ENCODE measurements around the gene LECT2. TPM values are rescaled to one million over a fixed set of nuclear protein-coding genes. Genes with fewer than 3 reads are reported as not detected.

The LECT2 gene
- total RNA-seq, 1 donor from 2014 or later: not detected

DNA sequence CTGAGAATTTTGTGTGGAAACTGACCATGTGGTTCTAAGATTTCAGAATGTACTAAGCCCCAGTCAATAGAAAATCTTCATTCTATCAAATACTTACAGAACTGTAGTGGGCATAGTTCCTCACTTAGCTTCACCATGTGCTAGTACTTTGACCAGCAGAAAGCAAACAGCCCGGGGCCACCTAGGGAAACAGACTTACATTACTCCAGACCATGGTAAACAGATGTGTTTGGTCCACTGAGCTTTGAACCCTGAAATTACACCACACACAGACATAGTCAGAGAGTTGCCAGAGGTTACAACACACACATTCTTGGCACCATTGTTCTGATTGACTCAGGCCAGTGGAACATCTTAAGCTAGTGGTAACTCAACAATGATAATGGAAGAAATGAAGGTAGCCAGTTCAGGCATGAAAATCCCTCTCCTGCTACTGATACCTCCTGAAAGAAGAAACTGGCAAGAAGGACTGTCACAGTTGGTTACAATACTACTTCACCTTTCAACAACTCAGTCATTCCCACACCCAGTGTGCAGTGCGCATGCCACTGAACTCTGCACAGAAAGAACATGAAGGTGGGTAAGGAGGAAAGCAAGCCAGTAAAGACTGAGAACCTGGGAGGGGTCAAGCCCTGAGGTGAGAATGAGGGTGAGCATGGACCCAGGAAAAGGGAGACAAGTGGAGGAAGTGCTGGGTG lies 18.7 kb upstream of the LECT2 start:
- no peak overlapping the region for H3K27ac Mint-ChIP-seq
- no peak overlapping the region for H3K4me3 Mint-ChIP-seq
- no peak for DNase-seq
- intact Hi-C loops (cut with micrococcal nuclease): no loop called here
- no peaks in the 10 kb centered on the region for H3K9me3 Mint-ChIP-seq
- no peaks in the 10 kb centered on the region for H3K4me1 Mint-ChIP-seq
- H3K36me3 Mint-ChIP-seq (ENCODE audit: low read depth): no peaks in the 10 kb centered on the region
- peaks cover 42% of the 10 kb centered on the region for H3K27me3 Mint-ChIP-seq

DNA sequence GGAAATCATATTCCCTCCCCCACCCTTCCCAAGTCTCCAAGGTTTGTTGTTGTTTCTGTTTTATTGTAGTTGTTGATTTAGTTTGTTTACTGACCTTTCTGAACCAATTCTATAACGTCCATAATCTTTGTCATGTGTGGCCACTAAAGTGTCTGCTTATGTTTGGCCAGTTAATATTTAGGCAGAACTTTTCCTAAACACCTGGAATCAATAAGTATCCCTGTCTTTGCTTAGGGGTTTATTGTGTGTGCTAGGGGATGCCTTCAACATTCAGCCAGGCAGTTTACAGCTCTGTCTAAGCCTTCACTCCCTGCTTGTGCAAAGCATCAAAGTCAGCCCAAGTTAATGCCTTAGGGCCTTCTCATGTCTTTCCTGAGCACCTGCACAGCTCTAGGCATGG lies 16.9 kb upstream of the LECT2 start:
- intact Hi-C loops (cut with micrococcal nuclease): no loop called here
- Mint-ChIP-seq H3K27ac (no peak overlapping the region), H3K4me3 (no peak overlapping the region), H3K27me3 (peaks cover 35% of the 10 kb centered on the region), H3K4me1 (no peaks in the 10 kb centered on the region), H3K9me3 (no peaks in the 10 kb centered on the region), H3K36me3 (ENCODE audit: low read depth) (no peaks in the 10 kb centered on the region)
- no peak for DNase-seq

DNA sequence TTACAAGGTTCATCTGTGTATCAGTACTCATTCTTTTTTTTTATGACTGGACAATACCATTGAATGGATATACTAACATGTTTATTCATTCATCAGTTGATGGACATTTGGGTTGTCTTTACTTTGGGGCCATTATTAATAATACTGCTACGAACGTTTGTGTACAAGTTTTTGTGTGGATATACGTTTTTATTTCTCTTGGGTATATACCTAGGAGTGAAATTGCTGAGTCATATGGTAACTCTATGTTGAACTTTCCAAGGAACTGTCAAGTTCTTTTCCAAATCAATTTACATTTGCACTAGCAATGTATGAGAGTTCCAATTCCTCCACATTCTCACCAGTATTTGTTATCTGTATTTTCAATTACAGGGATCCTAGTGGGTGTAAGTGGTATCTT lies 12.0 kb upstream of the LECT2 start:
- Mint-ChIP-seq H3K36me3 (ENCODE audit: low read depth) (no peaks in the 10 kb centered on the region), H3K4me1 (no peaks in the 10 kb centered on the region), H3K4me3 (no peak overlapping the region), H3K27ac (no peak overlapping the region), H3K27me3 (peaks cover 12% of the 10 kb centered on the region), H3K9me3 (no peaks in the 10 kb centered on the region)
- intact Hi-C loops (cut with micrococcal nuclease): no loop called here
- no peak for DNase-seq

DNA sequence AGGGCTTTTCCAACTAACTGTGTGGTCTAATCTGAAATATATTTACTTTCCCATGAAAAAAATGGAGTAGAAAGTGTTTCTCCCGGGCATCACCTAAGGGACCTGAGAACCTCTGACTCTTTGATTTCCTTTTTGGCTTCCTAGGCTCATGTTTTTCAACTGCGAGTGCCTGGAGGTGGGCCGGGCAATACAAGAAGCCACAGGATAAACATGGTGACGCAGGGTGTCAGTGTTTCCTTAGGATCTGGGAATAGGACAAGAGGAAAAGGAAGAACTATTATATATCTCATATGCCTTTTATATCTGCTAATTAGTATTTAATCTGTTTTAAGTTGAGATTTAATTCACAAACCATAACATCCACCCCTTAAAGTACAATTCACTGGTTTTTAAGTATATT lies 11.4 kb upstream of the LECT2 start:
- no peak overlapping the region for H3K4me3 Mint-ChIP-seq
- intact Hi-C loops (cut with micrococcal nuclease): no loop called here
- H3K9me3 Mint-ChIP-seq: no peaks in the 10 kb centered on the region
- H3K27me3 Mint-ChIP-seq: peaks cover 10% of the 10 kb centered on the region
- H3K36me3 Mint-ChIP-seq (ENCODE audit: low read depth): no peaks in the 10 kb centered on the region
- DNase-seq: no peak
- no peak overlapping the region for H3K27ac Mint-ChIP-seq
- H3K4me1 Mint-ChIP-seq: no peaks in the 10 kb centered on the region

DNA sequence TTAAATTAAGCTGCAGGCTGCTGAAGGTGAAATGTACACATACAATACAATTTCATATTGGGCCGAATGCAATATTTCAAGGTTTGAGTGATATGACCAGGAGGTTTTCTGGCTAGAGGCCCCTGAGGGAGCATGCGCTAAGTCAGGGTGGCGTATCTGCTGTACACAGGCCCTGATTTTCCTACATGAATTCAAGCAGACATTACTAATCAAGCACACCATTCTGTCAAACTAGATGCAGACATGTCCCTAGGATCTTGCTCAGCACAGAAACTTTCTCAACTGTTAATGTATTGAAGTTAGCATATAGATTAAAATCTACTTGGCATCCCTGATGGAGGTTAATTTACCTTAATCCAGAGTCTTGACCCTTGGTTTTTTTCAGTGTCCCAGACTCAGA lies 10.7 kb upstream of the LECT2 start:
- Mint-ChIP-seq H3K4me1 (no peaks in the 10 kb centered on the region), H3K4me3 (no peak overlapping the region)
- intact Hi-C loops (cut with micrococcal nuclease): no loop called here

DNA sequence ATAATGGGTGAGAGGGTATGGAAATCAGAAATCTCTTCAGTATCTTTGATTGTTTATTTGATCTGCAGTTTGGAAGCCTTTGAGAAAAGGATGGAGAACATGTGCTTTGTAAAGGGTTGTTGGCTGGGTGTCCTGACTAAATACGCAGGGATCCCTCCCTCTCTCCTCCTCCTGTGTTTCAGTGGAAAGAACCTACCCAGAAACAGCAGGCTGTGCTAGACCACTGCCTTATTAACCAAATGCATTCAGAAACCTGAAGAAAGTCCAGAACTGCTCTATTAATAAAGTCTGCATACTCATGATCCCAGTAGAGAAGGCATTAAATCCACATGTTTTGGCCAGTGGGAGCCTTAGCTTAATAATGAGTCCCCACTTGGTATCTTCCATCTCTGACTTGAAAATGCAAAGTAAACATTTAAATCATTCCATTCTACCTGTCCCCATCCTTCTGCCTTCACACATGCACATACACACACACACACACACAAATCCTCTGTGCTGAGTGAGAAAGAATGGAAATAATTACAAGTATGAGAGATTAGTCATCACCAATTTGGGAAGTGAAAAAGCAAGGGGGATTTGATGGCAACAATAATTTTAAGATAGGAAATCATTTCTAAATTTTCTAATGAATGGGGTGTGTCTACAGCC lies 10.0 kb upstream of the LECT2 start:
- DNase-seq: no peak
- Mint-ChIP-seq H3K9me3 (no peaks in the 10 kb centered on the region), H3K27me3 (peaks cover 5% of the 10 kb centered on the region), H3K36me3 (ENCODE audit: low read depth) (no peaks in the 10 kb centered on the region), H3K4me3 (no peak overlapping the region), H3K4me1 (no peaks in the 10 kb centered on the region), H3K27ac (no peak overlapping the region)
- intact Hi-C loops (cut with micrococcal nuclease): no loop called here

More for the DNA sequence above, 10.7 kb upstream of the LECT2 start:
- Mint-ChIP-seq H3K9me3 (no peaks in the 10 kb centered on the region), H3K27me3 (peaks cover 8% of the 10 kb centered on the region), H3K36me3 (ENCODE audit: low read depth) (no peaks in the 10 kb centered on the region), H3K27ac (no peak overlapping the region)
- no peak for DNase-seq

DNA sequence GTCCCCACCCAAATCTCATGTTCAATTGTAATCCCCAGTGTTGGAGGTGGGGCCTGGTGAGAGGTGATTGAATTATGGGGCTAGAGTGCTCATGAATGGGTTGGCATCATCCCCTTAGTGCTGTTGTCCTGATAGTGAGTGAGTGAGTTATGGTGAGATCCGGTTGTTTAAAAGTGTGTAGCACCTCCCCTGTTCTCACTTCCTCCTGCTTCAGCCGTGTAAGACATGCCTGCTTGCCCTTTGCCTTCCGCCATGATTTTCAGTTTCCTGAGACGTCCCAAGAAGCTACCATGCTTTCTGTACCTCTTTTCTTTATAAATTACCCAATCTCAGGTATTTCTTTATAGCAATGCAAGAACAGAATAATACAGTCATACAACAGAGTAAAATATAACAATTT lies 742 bp upstream of the LECT2 start:
- Mint-ChIP-seq H3K27me3 (peaks cover 14% of the 10 kb centered on the region), H3K9me3 (no peaks in the 10 kb centered on the region), H3K4me1 (no peaks in the 10 kb centered on the region), H3K27ac (no peak overlapping the region), H3K4me3 (no peak overlapping the region), H3K36me3 (ENCODE audit: low read depth) (no peaks in the 10 kb centered on the region)
- intact Hi-C loops (cut with micrococcal nuclease): no loop called here
- DNase-seq: no peak

DNA sequence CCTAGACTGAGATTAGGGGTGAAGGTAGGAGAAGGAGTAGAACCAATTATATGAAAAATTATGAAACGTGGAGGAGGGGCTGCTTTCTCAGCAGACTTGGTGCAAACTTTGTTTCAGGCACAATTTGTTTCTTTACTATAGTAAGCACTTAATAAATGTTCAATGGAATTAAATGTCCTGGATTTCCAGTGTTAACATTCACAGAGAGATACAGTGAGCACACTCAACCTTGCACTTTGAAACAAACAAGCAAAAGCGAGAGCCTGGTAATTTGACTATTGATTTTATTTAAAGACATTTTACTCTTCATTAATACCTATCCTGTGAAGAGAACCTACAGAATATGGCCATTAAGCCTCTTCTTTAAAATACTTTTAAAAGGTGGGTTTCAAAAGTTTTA lies 933 bp downstream of the LECT2 start:
- H3K4me1 Mint-ChIP-seq: no peaks in the 10 kb centered on the region
- intact Hi-C loops (cut with micrococcal nuclease): no loop called here

DNA sequence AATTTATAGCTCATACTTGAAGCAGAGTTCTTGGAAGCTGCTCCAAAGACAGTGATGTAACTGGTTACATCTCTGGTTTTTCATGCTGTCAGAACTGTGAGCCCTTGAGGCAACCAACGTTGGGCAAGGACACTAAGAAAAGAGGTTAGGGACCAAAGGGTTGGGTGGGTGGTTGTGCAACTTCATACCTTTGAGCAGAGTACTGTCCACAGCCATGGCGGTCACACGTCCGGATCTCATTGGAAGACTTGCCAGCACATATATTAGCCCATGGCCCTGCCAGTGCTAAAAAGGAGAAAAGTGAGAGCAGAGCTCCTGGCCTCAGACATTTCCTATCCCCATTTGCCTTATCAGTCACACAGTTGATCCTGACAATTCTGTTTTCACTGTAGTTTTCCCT lies 2.1 kb downstream of the LECT2 start:
- peaks cover 11% of the 10 kb centered on the region for H3K27me3 Mint-ChIP-seq
- intact Hi-C loops (cut with micrococcal nuclease): no loop called here

More for the DNA sequence above, 933 bp downstream of the LECT2 start:
- H3K36me3 Mint-ChIP-seq (ENCODE audit: low read depth): no peaks in the 10 kb centered on the region
- no peak for DNase-seq
- no peaks in the 10 kb centered on the region for H3K9me3 Mint-ChIP-seq
- H3K27ac Mint-ChIP-seq: no peak overlapping the region
- H3K27me3 Mint-ChIP-seq: peaks cover 11% of the 10 kb centered on the region
- no peak overlapping the region for H3K4me3 Mint-ChIP-seq

DNA sequence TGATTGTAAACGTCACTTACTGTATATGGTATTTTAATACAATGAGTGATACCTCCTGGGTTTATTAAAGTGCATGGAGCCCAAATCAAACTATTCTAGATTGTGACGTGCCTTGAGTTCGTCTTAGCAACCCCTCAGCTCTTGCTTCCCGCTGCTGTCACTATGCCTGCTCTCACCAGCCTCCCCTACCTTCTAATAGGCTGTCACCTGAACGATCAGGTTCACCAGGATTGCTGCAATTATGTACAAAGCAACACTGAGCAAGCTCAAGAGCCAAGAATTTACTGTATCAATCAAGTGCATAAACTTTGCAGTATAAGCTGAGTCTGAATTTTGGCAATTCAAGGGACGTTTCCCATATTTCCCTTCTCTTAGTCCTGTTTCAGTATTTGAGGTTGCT lies 3.0 kb downstream of the LECT2 start:
- DNase-seq: no peak
- Mint-ChIP-seq H3K9me3 (no peaks in the 10 kb centered on the region), H3K27me3 (peaks cover 11% of the 10 kb centered on the region), H3K4me1 (no peaks in the 10 kb centered on the region), H3K4me3 (no peak overlapping the region), H3K36me3 (ENCODE audit: low read depth) (no peaks in the 10 kb centered on the region), H3K27ac (no peak overlapping the region)
- intact Hi-C loops (cut with micrococcal nuclease): no loop called here

More for the DNA sequence above, 2.1 kb downstream of the LECT2 start:
- Mint-ChIP-seq H3K9me3 (no peaks in the 10 kb centered on the region), H3K4me3 (no peak overlapping the region), H3K36me3 (ENCODE audit: low read depth) (no peaks in the 10 kb centered on the region), H3K27ac (no peak overlapping the region), H3K4me1 (no peaks in the 10 kb centered on the region)
- no peak for DNase-seq

DNA sequence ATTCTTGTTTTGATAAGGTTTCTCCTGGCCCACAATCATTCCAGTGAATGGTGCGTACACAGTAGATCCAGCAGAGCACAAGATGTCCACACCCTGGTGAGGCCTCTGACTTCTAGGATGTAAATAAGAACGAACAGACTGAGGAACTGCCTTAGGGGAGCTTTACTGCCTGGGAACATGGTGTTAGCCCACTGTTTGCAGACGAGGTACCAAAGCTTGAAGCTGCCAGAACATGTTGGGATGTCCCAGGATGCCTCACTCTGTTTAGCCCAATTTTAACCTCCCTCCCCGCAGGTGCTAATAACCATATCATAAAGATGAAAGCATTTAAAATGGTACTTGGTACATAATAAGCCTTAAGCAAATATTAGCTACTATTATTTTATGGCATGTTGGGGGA lies 3.5 kb downstream of the LECT2 start:
- intact Hi-C loops (cut with micrococcal nuclease): no loop called here
- Mint-ChIP-seq H3K9me3 (no peaks in the 10 kb centered on the region), H3K4me3 (no peak overlapping the region), H3K36me3 (ENCODE audit: low read depth) (no peaks in the 10 kb centered on the region), H3K27me3 (peaks cover 11% of the 10 kb centered on the region), H3K27ac (no peak overlapping the region), H3K4me1 (no peaks in the 10 kb centered on the region)
- DNase-seq: no peak

DNA sequence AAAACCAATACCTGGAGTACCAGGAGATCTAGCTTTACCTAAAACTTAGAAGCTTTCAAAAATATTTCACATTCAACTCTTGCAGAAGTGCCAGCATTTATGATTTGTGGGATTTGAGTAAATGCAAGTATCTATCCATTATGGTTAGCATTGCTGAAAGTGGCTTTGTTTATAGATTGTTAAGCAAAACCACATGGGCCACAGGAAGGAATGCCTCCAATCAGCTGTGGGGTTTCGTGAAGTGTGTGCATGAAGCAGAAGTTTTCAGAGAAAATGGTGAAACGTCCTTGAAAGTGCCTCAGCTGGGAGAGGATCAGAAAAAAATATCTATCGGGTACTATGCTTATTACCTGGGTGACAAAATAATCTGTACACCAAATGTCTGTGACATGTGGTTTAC lies 4.2 kb downstream of the LECT2 start:
- peaks cover 11% of the 10 kb centered on the region for H3K27me3 Mint-ChIP-seq
- H3K27ac Mint-ChIP-seq: no peak overlapping the region
- H3K9me3 Mint-ChIP-seq: no peaks in the 10 kb centered on the region
- no peak overlapping the region for H3K4me3 Mint-ChIP-seq
- no peaks in the 10 kb centered on the region for H3K4me1 Mint-ChIP-seq
- H3K36me3 Mint-ChIP-seq (ENCODE audit: low read depth): no peaks in the 10 kb centered on the region
- DNase-seq: no peak
- intact Hi-C loops (cut with micrococcal nuclease): no loop called here

DNA sequence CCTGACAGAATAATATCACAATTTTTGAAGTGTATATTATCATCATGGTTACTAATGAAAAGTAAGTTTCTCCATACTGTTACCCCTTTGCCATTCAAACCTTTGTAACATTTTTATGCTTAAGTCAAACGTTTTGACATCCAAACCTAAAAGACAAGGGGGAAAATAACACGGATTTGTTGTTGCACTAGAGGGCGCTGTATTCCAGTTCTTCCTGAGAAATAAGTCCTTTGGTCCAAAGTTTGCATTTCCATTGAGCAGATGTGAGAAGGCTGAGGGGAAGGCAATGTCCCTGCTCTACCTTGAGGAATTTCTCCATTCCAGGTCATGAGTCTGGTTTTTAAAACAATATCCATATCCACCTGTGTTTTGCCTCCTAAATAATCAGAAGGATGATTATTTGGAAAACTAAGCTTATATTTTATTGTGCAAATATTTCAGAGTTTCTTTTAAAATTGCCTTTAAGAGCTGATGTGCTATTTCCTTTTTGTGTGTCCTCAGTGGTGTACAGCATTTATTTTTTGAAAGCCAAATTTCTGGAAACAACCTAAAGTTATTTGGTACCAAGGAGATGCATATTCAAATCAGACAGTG lies 9.7 kb downstream of the LECT2 start:
- H3K4me1 Mint-ChIP-seq: no peaks in the 10 kb centered on the region
- no peak overlapping the region for H3K27ac Mint-ChIP-seq
- no peaks in the 10 kb centered on the region for H3K9me3 Mint-ChIP-seq
- H3K27me3 Mint-ChIP-seq: no peaks in the 10 kb centered on the region
- intact Hi-C loops (cut with micrococcal nuclease): loop anchor here (1.0 kb wide), 2 partner anchors 137 to 267 kb away; no protein-coding TSS in a partner anchor
- H3K4me3 Mint-ChIP-seq: no peak overlapping the region
- no peaks in the 10 kb centered on the region for H3K36me3 Mint-ChIP-seq (ENCODE audit: low read depth)
- DNase-seq: peak; percentile 74

DNA sequence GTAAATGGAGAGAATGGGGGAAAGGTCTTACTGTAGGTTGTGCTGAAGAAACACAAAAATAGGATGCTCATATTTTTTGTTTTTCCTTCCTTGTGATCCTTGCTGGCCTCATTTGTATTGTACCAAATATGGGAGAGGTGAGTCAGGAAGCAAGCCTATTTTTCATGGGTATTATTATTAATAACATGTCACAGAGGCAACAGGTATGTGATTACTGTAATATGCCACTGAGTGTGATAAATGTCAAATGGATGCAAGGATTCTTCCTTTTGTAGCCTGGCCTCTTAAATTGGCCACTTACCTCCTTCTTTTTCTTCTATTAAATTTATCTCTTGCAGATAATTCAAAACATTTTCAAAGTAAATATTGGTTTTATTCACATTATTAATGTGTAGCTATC lies 10.2 kb downstream of the LECT2 start:
- no peaks in the 10 kb centered on the region for H3K9me3 Mint-ChIP-seq
- H3K4me1 Mint-ChIP-seq: no peaks in the 10 kb centered on the region
- no peak for DNase-seq
- H3K27ac Mint-ChIP-seq: no peak overlapping the region
- peaks cover 2% of the 10 kb centered on the region for H3K27me3 Mint-ChIP-seq
- H3K36me3 Mint-ChIP-seq (ENCODE audit: low read depth): no peaks in the 10 kb centered on the region
- H3K4me3 Mint-ChIP-seq: no peak overlapping the region
- intact Hi-C loops (cut with micrococcal nuclease): no loop called here
